K562 (cell line): ENCODE measurements around the gene TSPAN1. TPM values are rescaled to one million over a fixed set of nuclear protein-coding genes. Genes with fewer than 3 reads are reported as not detected.

Experiments used
- CHD2 ChIP-seq: IDR thresholded peaks from 2 replicates; pipeline ENCODE4 v1.6.1; 2011; ENCODE audit warnings: low read depth, low read length
- HDAC1 ChIP-seq, 2 experiments: fragments of 450-650 bp; IDR thresholded peaks; 2 replicates each; pipeline ENCODE4 v1.6.1; 2016 to 2017; ENCODE audit warnings: inconsistent platforms in 1 of 2, mild to moderate bottlenecking in 1 of 2, moderate library complexity in 1 of 2
- KAT7 ChIP-seq: sonication (generic); formaldehyde crosslinking; IDR thresholded peaks from 2 replicates; pipeline ENCODE4 v1.8.0; 2022; ENCODE audit warnings: missing genetic modification reagents, mild to moderate bottlenecking, borderline replicate concordance
- PRPF4 ChIP-seq: fragments of 200-400 bp; formaldehyde crosslinking; IDR thresholded peaks from one replicate; pipeline ENCODE4 v1.6.1; 2017; ENCODE audit warnings: low read length, low read depth, mild to moderate bottlenecking; ENCODE audit not compliant: insufficient read depth, poor library complexity, severe bottlenecking
- PYGO2 ChIP-seq: fragments of 450-650 bp; IDR thresholded peaks from 2 replicates; pipeline ENCODE4 v1.6.1; 2016; ENCODE audit warnings: mild to moderate bottlenecking, missing genetic modification characterization, moderate library complexity, missing compliant biosample characterization
- TSC22D4 ChIP-seq: fragments of 450-650 bp; IDR thresholded peaks from 2 replicates; pipeline ENCODE4 v1.6.1; 2016; ENCODE audit warnings: missing genetic modification characterization, missing biosample characterization, control low read depth
- polyA plus RNA-seq, 8 experiments: library from polyadenylated mRNA; depleted of rRNA in 4 of 8; stranded (reverse) in 5 of 8; unstranded in 3 of 8; fragments of >200 nt; fragmentation: Nextera tagmentation in 2 of 8; fragmentation: Illumina TruSeq in 1 of 8; extraction: Ambion mirVana in 2 of 8; extraction: Trizol in 1 of 8; gene quantifications; 2 replicates each; pipeline versions ENCODE4 v1.2.1 to v1.2.3, GENCODE V29; 2011 to 2014; ENCODE audit warnings: inconsistent platforms in 1 of 8, missing spikeins in 1 of 8
- total RNA-seq, 7 experiments: library from RNA; depleted of rRNA in 6 of 7; stranded (reverse); fragments of >200 nt in 6 of 7; fragmentation: Illumina TruSeq in 2 of 7; extraction: Trizol in 2 of 7; gene quantifications; 2 replicates each; pipeline versions ENCODE4 v1.2.1 to v1.2.3, GENCODE V29; 2011 to 2021; ENCODE audit warnings: low replicate concordance in 1 of 7
- TF ChIP-seq, protein P1 (sequence below): fragments of 250-450 bp; sonication (Bioruptor Pico); IDR thresholded peaks from 2 replicates; pipeline ENCODE4 v1.5.1; 2021; ENCODE audit warnings: mild to moderate bottlenecking
- TF ChIP-seq, protein P2 (sequence below): fragments of 200-600 bp; sonication (generic); IDR thresholded peaks from one replicate; pipeline ENCODE4 v1.6.1; 2012; ENCODE audit warnings: mild to moderate bottlenecking, low read depth, low read length, inconsistent platforms
- TF ChIP-seq, protein P3 (sequence below): fragments of 250-450 bp; sonication (Bioruptor Pico); IDR thresholded peaks from 2 replicates; pipeline ENCODE4 v1.9.0; 2021; ENCODE audit warnings: mild to moderate bottlenecking, inconsistent platforms

Gene TSPAN1
- total and polyA plus RNA-seq, 9 of the 15 experiments (the other 6 are each of a cell fraction or from before 2014, with no cell fraction given) = 0.58 TPM; not detected in 8

GRCh38 chr1:46158312-46159281 lies 16.3 kb upstream of the TSPAN1 start (continued):
- no peak for TF ChIP-seq PRPF4
- peak; percentile 47; the same call in 1 of the 2 replicates for TF ChIP-seq KAT7 (CRISPR knock-in tag)
- TF ChIP-seq, protein P1, sequence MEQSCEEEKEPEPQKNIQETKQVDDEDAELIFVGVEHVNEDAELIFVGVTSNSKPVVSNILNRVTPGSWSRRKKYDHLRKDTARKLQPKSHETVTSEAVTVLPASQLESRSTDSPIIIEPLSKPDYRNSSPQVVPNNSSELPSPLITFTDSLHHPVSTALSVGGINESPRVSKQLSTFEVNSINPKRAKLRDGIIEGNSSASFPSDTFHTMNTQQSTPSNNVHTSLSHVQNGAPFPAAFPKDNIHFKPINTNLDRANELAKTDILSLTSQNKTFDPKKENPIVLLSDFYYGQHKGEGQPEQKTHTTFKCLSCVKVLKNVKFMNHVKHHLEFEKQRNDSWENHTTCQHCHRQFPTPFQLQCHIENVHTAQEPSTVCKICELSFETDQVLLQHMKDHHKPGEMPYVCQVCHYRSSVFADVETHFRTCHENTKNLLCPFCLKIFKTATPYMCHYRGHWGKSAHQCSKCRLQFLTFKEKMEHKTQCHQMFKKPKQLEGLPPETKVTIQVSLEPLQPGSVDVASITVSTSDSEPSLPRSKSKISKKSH (CRISPR knock-in tag) = no peak
- TF ChIP-seq HDAC1 (IDR thresholded peaks at IDR 0.05) = peak; percentile 89 to 99
- TF ChIP-seq PYGO2 (tag) = peak; percentile 77
- TF ChIP-seq, protein P2, sequence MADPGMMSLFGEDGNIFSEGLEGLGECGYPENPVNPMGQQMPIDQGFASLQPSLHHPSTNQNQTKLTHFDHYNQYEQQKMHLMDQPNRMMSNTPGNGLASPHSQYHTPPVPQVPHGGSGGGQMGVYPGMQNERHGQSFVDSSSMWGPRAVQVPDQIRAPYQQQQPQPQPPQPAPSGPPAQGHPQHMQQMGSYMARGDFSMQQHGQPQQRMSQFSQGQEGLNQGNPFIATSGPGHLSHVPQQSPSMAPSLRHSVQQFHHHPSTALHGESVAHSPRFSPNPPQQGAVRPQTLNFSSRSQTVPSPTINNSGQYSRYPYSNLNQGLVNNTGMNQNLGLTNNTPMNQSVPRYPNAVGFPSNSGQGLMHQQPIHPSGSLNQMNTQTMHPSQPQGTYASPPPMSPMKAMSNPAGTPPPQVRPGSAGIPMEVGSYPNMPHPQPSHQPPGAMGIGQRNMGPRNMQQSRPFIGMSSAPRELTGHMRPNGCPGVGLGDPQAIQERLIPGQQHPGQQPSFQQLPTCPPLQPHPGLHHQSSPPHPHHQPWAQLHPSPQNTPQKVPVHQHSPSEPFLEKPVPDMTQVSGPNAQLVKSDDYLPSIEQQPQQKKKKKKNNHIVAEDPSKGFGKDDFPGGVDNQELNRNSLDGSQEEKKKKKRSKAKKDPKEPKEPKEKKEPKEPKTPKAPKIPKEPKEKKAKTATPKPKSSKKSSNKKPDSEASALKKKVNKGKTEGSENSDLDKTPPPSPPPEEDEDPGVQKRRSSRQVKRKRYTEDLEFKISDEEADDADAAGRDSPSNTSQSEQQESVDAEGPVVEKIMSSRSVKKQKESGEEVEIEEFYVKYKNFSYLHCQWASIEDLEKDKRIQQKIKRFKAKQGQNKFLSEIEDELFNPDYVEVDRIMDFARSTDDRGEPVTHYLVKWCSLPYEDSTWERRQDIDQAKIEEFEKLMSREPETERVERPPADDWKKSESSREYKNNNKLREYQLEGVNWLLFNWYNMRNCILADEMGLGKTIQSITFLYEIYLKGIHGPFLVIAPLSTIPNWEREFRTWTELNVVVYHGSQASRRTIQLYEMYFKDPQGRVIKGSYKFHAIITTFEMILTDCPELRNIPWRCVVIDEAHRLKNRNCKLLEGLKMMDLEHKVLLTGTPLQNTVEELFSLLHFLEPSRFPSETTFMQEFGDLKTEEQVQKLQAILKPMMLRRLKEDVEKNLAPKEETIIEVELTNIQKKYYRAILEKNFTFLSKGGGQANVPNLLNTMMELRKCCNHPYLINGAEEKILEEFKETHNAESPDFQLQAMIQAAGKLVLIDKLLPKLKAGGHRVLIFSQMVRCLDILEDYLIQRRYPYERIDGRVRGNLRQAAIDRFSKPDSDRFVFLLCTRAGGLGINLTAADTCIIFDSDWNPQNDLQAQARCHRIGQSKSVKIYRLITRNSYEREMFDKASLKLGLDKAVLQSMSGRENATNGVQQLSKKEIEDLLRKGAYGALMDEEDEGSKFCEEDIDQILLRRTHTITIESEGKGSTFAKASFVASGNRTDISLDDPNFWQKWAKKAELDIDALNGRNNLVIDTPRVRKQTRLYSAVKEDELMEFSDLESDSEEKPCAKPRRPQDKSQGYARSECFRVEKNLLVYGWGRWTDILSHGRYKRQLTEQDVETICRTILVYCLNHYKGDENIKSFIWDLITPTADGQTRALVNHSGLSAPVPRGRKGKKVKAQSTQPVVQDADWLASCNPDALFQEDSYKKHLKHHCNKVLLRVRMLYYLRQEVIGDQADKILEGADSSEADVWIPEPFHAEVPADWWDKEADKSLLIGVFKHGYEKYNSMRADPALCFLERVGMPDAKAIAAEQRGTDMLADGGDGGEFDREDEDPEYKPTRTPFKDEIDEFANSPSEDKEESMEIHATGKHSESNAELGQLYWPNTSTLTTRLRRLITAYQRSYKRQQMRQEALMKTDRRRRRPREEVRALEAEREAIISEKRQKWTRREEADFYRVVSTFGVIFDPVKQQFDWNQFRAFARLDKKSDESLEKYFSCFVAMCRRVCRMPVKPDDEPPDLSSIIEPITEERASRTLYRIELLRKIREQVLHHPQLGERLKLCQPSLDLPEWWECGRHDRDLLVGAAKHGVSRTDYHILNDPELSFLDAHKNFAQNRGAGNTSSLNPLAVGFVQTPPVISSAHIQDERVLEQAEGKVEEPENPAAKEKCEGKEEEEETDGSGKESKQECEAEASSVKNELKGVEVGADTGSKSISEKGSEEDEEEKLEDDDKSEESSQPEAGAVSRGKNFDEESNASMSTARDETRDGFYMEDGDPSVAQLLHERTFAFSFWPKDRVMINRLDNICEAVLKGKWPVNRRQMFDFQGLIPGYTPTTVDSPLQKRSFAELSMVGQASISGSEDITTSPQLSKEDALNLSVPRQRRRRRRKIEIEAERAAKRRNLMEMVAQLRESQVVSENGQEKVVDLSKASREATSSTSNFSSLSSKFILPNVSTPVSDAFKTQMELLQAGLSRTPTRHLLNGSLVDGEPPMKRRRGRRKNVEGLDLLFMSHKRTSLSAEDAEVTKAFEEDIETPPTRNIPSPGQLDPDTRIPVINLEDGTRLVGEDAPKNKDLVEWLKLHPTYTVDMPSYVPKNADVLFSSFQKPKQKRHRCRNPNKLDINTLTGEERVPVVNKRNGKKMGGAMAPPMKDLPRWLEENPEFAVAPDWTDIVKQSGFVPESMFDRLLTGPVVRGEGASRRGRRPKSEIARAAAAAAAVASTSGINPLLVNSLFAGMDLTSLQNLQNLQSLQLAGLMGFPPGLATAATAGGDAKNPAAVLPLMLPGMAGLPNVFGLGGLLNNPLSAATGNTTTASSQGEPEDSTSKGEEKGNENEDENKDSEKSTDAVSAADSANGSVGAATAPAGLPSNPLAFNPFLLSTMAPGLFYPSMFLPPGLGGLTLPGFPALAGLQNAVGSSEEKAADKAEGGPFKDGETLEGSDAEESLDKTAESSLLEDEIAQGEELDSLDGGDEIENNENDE = no peak
- TF ChIP-seq, protein P3, sequence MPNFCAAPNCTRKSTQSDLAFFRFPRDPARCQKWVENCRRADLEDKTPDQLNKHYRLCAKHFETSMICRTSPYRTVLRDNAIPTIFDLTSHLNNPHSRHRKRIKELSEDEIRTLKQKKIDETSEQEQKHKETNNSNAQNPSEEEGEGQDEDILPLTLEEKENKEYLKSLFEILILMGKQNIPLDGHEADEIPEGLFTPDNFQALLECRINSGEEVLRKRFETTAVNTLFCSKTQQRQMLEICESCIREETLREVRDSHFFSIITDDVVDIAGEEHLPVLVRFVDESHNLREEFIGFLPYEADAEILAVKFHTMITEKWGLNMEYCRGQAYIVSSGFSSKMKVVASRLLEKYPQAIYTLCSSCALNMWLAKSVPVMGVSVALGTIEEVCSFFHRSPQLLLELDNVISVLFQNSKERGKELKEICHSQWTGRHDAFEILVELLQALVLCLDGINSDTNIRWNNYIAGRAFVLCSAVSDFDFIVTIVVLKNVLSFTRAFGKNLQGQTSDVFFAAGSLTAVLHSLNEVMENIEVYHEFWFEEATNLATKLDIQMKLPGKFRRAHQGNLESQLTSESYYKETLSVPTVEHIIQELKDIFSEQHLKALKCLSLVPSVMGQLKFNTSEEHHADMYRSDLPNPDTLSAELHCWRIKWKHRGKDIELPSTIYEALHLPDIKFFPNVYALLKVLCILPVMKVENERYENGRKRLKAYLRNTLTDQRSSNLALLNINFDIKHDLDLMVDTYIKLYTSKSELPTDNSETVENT (CRISPR knock-in tag) = no peak
- TF ChIP-seq CHD2 = no peak
- TF ChIP-seq TSC22D4 (tag) = no peak
